ENCODE data around the gene RABL6.
"Not testable (repeated sequence)": the region's sequence is repeated elsewhere in the genome, so short reads cannot be mapped to it uniquely, and the experiment has no call there.

The RABL6 gene

GRCh38 chr9:136882109-136882946 is 74.6 kb downstream of the RABL6 start:
- peak; percentile 85 for DNase-seq (ENCODE audit: low spot score)

- not testable (repeated sequence) for DNase-seq (ENCODE audit: low spot score)
Measured at GRCh38 chr9:136882947-136883283, 75.2 kb downstream of the RABL6 start.

- DNase-seq (ENCODE audit: low spot score): not testable (repeated sequence)
Measured at GRCh38 chr9:136883670-136884069, 75.9 kb downstream of the RABL6 start.

GRCh38 chr9:136885950-136886578 is 78.3 kb downstream of the RABL6 start, which contains the start of gene TRAF2:
TSS of gene TRAF2 (plus strand) at chr9:136886516. CDS start at chr9:136898741, 12,225 bp downstream.
- DNase-seq (ENCODE audit: low spot score): peak; percentile 100

- DNase-seq (ENCODE audit: low spot score): peak; percentile 89
Measured at GRCh38 chr9:136886610-136887597, 79.2 kb downstream of the RABL6 start.

GRCh38 chr9:136888454-136888853 is 80.7 kb downstream of the RABL6 start:
- DNase-seq (ENCODE audit: low spot score): no peak

GRCh38 chr9:136889858-136890257 is 82.1 kb downstream of the RABL6 start:
- no peak for DNase-seq (ENCODE audit: low spot score)

- no peak for DNase-seq (ENCODE audit: low spot score)
Measured at GRCh38 chr9:136890661-136891060, 82.9 kb downstream of the RABL6 start.

Measured in AG08396 (cell line).